Natural killer cell (primary cell): Measurements from ENCODE around the gene HSPB2. TPM values are rescaled to one million over a fixed set of nuclear protein-coding genes. Genes with fewer than 3 reads are reported as not detected.

Experiments
- ATAC-seq, 3 donors: fragments of 150-1000 bp in 2 of 3; fragments of 200-7000 bp in 1 of 3; cut with Tn5 transposase; 1 replicate in 1 of 3; 2 replicates in 2 of 3; pipeline ENCODE4 v1.10.0; 2021; ENCODE audit warnings: mild to moderate bottlenecking in 2 of 3, moderate library complexity in 2 of 3
- DNase-seq, 2 donors: peaks; one replicate each; pipeline versions ENCODE4 v3.0.0 to v3.0.0-alpha.2; 2013 to 2021; ENCODE audit warnings: mixed read lengths in 1 of 2
- H3K27ac ChIP-seq: one replicate; pipeline ENCODE4 v1.5.1; 2013; ENCODE audit warnings: mild to moderate bottlenecking, low read length
- H3K27me3 ChIP-seq: one replicate; pipeline ENCODE4 v1.6.1; 2013; ENCODE audit warnings: low read length; ENCODE audit not compliant: control insufficient read depth, insufficient read depth
- H3K36me3 ChIP-seq: one replicate; pipeline ENCODE4 v1.6.1; 2013; ENCODE audit warnings: low read length; ENCODE audit not compliant: control insufficient read depth, insufficient read depth
- H3K4me1 ChIP-seq: one replicate; pipeline ENCODE4 v1.6.1; 2013; ENCODE audit warnings: low read length; ENCODE audit not compliant: control insufficient read depth, insufficient read depth
- H3K4me3 ChIP-seq: one replicate; pipeline ENCODE4 v1.5.1; 2013; ENCODE audit warnings: low read length
- H3K9me3 ChIP-seq: one replicate; pipeline ENCODE4 v1.6.1; 2013; ENCODE audit warnings: low read length; ENCODE audit not compliant: control insufficient read depth, insufficient read depth
- H3K27ac Mint-ChIP-seq, 2 donors: one replicate each; pipeline ENCODE4 v1.8.0; 2022; ENCODE audit warnings: mild to moderate bottlenecking in 2 of 2, mixed read lengths in 2 of 2, moderate library complexity in 1 of 2
- H3K27me3 Mint-ChIP-seq, 2 donors: one replicate each; pipeline ENCODE4 v1.8.0; 2022; ENCODE audit warnings: low read depth in 2 of 2, mixed read lengths in 2 of 2
- H3K36me3 Mint-ChIP-seq: one replicate; pipeline ENCODE4 v1.8.0; 2022; ENCODE audit warnings: mixed read lengths
- H3K4me1 Mint-ChIP-seq, 2 donors: one replicate each; pipeline ENCODE4 v1.8.0; 2022; ENCODE audit warnings: mixed read lengths in 2 of 2
- H3K4me3 Mint-ChIP-seq: one replicate; pipeline ENCODE4 v1.8.0; 2022; ENCODE audit warnings: mild to moderate bottlenecking, moderate library complexity, mixed read lengths
- H3K9me3 Mint-ChIP-seq, 2 donors: one replicate each; pipeline ENCODE4 v1.8.0; 2022; ENCODE audit warnings: mixed read lengths in 2 of 2
- CTCF ChIP-seq: fragments of 200-600 bp; IDR thresholded peaks from one replicate; pipeline ENCODE4 v1.8.0; 2022; ENCODE audit warnings: antibody characterized with exemption
- WGBS: methylation state at CpG from one replicate; pipeline ENCODE4 v1.1.7; 2013; ENCODE audit warnings: missing lambda C conversion rate; ENCODE audit not compliant: insufficient coverage; 5-methylcytosine and 5-hydroxymethylcytosine counted together
- intact Hi-C: fragments of 100-400 bp; cut with micrococcal nuclease; formaldehyde crosslinking; loops from one replicate; pipeline ENCODE4 v1.14.2; 2022
- total RNA-seq, 4 donors: library from RNA; stranded (reverse); fragments of 120-200 nt in 1 of 4; gene quantifications; one replicate each; pipeline versions ENCODE4 v1.2.3 to v1.2.4, GENCODE V29; 2013 to 2022

The HSPB2 gene
- total RNA-seq, 3 donors from 2014 or later (not counting 1 experiment from before 2014, with no cell fraction given): not detected

DNA sequence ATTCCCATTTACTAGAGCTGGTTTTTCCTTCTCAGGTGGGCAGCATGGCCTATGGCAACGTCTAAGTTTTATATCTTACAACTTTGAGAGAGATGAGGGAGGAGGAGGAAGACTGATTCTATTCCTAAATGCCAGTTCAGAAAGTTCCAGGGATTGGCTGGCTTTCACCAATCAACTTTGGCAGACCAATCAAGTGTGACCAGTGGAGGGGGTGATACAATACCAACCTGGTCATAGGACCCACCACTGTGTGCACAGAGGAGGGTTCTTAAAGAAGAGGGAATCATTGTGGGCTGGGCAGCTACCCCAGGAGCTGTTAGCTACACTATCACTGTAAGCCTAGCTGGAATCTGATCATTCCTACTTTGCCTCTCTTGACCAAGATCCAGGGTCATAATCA is 32.7 kb downstream of the HSPB2 start:
- peaks cover 7% of the 10 kb centered on the region for H3K4me1 ChIP-seq
- intact Hi-C loops: no loop called here
- H3K27ac Mint-ChIP-seq: no peak overlapping the region
- no peak overlapping the region for H3K4me3 Mint-ChIP-seq
- no peaks in the 10 kb centered on the region for H3K36me3 Mint-ChIP-seq
- ATAC-seq: no peak
- no peak overlapping the region for H3K27ac ChIP-seq
- WGBS: 83% methylated on average over 1 of the region's 1 CpG
- no peak for DNase-seq
- H3K4me1 Mint-ChIP-seq: peaks cover 11 to 22% of the 10 kb centered on the region in 2 donors
- H3K36me3 ChIP-seq: no peaks in the 10 kb centered on the region
- no peaks in the 10 kb centered on the region for H3K27me3 ChIP-seq
- peaks cover 2 to 7% of the 10 kb centered on the region in 2 donors for H3K27me3 Mint-ChIP-seq
- H3K4me3 ChIP-seq: no peak overlapping the region
- no peaks in the 10 kb centered on the region for H3K9me3 Mint-ChIP-seq
- no peaks in the 10 kb centered on the region for H3K9me3 ChIP-seq
- TF ChIP-seq CTCF: no peak

DNA sequence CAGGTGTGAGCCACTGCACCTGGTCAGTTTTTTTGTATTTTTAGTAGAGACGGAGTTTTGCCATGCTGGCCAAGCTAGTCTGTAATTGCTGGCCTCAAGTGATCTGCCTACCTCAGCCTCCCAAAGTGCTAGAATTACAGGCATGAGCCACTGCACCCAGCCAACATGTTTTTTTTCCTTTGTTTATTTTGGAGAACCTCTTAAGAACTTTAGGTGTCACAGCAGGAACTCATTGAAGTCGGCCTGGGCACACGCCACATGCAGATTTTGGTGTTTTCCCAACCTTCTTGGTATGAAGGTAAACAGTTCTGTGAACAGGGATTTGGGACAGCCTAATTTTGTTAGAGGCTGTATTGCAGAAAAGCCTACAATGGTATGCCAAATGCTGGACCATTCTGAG is 34.0 kb downstream of the HSPB2 start:
- H3K4me1 Mint-ChIP-seq: peaks cover 11 to 22% of the 10 kb centered on the region in 2 donors
- intact Hi-C loops: no loop called here
- DNase-seq (no peak), ATAC-seq (no peak)
- WGBS: 100% methylated on average over 3 of the region's 3 CpGs
- H3K27me3 ChIP-seq: no peaks in the 10 kb centered on the region
- H3K4me3 ChIP-seq: no peak overlapping the region
- no peaks in the 10 kb centered on the region for H3K9me3 ChIP-seq
- no peak overlapping the region for H3K4me3 Mint-ChIP-seq
- no peaks in the 10 kb centered on the region for H3K36me3 Mint-ChIP-seq
- H3K27ac ChIP-seq: no peak overlapping the region
- no peak for TF ChIP-seq CTCF
- no peak overlapping the region for H3K27ac Mint-ChIP-seq
- H3K27me3 Mint-ChIP-seq: peaks cover 0 to 2% of the 10 kb centered on the region in 2 donors
- no peaks in the 10 kb centered on the region for H3K9me3 Mint-ChIP-seq
- peaks cover 7% of the 10 kb centered on the region for H3K4me1 ChIP-seq
- H3K36me3 ChIP-seq: no peaks in the 10 kb centered on the region

DNA sequence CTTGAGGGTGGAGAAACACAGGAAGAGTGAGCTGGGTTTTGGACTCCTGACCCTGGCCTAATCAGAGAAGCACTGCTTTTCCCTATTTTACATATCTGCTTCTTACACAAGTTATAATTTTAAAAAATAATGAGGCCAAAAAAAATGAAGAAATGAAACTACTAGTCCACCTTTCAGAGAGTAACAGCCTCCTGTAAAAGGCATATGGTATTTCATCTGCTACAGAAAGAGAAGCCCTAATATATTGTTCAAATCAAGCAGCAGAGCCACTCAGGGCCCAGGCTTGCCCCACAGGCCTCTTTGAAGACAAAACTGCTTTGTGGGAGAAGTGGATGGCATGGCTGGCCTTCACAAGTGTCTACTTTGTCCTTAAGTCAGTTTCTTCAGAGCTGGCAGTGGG is 34.6 kb downstream of the HSPB2 start:
- intact Hi-C loops: no loop called here
- DNase-seq (no peak), ATAC-seq (no peak)
- no peaks in the 10 kb centered on the region for H3K9me3 ChIP-seq
- H3K27me3 ChIP-seq: no peaks in the 10 kb centered on the region
- no peak overlapping the region for H3K4me3 Mint-ChIP-seq
- H3K27ac Mint-ChIP-seq: no peak overlapping the region
- H3K4me1 ChIP-seq: peaks cover 7% of the 10 kb centered on the region
- H3K9me3 Mint-ChIP-seq: no peaks in the 10 kb centered on the region
- no peak overlapping the region for H3K27ac ChIP-seq
- peaks cover 0 to 2% of the 10 kb centered on the region in 2 donors for H3K27me3 Mint-ChIP-seq
- H3K36me3 ChIP-seq: no peaks in the 10 kb centered on the region
- peaks cover 11 to 22% of the 10 kb centered on the region in 2 donors for H3K4me1 Mint-ChIP-seq
- no peak overlapping the region for H3K4me3 ChIP-seq
- no peaks in the 10 kb centered on the region for H3K36me3 Mint-ChIP-seq
- no peak for TF ChIP-seq CTCF
